ENCODE data around the gene CRY2.

CRY2 gene

GRCh38 chr11:45811571-45812290 lies 35.5 kb upstream of the CRY2 start:
- H3K27me3 ChIP-seq = no peaks in the 10 kb centered on the region
- DNase-seq = no peak
- H3K4me1 ChIP-seq = no peaks in the 10 kb centered on the region
- no peaks in the 10 kb centered on the region for H3K36me3 ChIP-seq
- H3K9me3 ChIP-seq = no peaks in the 10 kb centered on the region
- no peak overlapping the region for H3K4me3 ChIP-seq (ENCODE audit: low read depth, low read length)
- TF ChIP-seq CTCF (IDR thresholded peaks at IDR 0.05; ENCODE audit: low read depth, low read length) = no peak

- Histone ChIP-seq H3K27me3 (no peaks in the 10 kb centered on the region), H3K4me3 (ENCODE audit: low read depth, low read length) (no peak overlapping the region), H3K9me3 (no peaks in the 10 kb centered on the region), H3K4me1 (no peaks in the 10 kb centered on the region), H3K36me3 (no peaks in the 10 kb centered on the region)
- DNase-seq = peak; percentile 21
- no peak for TF ChIP-seq CTCF (IDR thresholded peaks at IDR 0.05; ENCODE audit: low read depth, low read length)
Observed at GRCh38 chr11:45812581-45813548, 34.4 kb upstream of the CRY2 start.

GRCh38 chr11:45815747-45816146 lies 31.5 kb upstream of the CRY2 start:
- TF ChIP-seq CTCF (IDR thresholded peaks at IDR 0.05; ENCODE audit: low read depth, low read length) = no peak
- Histone ChIP-seq H3K36me3 (no peaks in the 10 kb centered on the region), H3K4me3 (ENCODE audit: low read depth, low read length) (no peak overlapping the region), H3K9me3 (no peaks in the 10 kb centered on the region), H3K4me1 (no peaks in the 10 kb centered on the region), H3K27me3 (no peaks in the 10 kb centered on the region)
- no peak for DNase-seq

GRCh38 chr11:45816614-45817013 lies 30.7 kb upstream of the CRY2 start:
- Histone ChIP-seq H3K4me1 (no peaks in the 10 kb centered on the region), H3K36me3 (no peaks in the 10 kb centered on the region), H3K27me3 (no peaks in the 10 kb centered on the region), H3K4me3 (ENCODE audit: low read depth, low read length) (no peak overlapping the region), H3K9me3 (no peaks in the 10 kb centered on the region)
- TF ChIP-seq CTCF (IDR thresholded peaks at IDR 0.05; ENCODE audit: low read depth, low read length) = no peak
- DNase-seq = no peak

GRCh38 chr11:45817191-45817590 lies 30.1 kb upstream of the CRY2 start:
- no peak overlapping the region for H3K4me3 ChIP-seq (ENCODE audit: low read depth, low read length)
- no peaks in the 10 kb centered on the region for H3K9me3 ChIP-seq

More at GRCh38 chr11:45817191-45817590, 30.1 kb upstream of the CRY2 start:
- DNase-seq = no peak
- TF ChIP-seq CTCF (IDR thresholded peaks at IDR 0.05; ENCODE audit: low read depth, low read length) = no peak
- Histone ChIP-seq H3K36me3 (no peaks in the 10 kb centered on the region), H3K27me3 (no peaks in the 10 kb centered on the region), H3K4me1 (no peaks in the 10 kb centered on the region)
